GM06990 (cell line): ENCODE data around the gene MEGF6.

Experiments used
- DNase-seq: peaks from one replicate; pipeline ENCODE4 v3.0.0-alpha.2; 2011; ENCODE audit not compliant: insufficient read length; ENCODE audit errors: extremely low read depth
- H3K27me3 ChIP-seq: replicated peaks from 2 replicates; pipeline ENCODE4 v1.6.0; 2011; ENCODE audit warnings: low read length; ENCODE audit not compliant: control insufficient read depth, insufficient read depth
- H3K36me3 ChIP-seq: 2 replicates; pipeline ENCODE4 v1.5.1; 2011; ENCODE audit warnings: low read length; ENCODE audit not compliant: control insufficient read depth, insufficient read depth
- H3K4me3 ChIP-seq: replicated peaks from 2 replicates; pipeline ENCODE4 v1.5.1; 2011; ENCODE audit warnings: low read depth, mild to moderate bottlenecking, control low read depth, low read length
- TF ChIP-seq, protein P1 (sequence below): IDR thresholded peaks from 2 replicates; pipeline ENCODE4 v1.5.1; 2011; ENCODE audit warnings: low read length, control low read depth, mild to moderate bottlenecking, inconsistent platforms; ENCODE audit not compliant: insufficient read depth, poor library complexity, severe bottlenecking

The MEGF6 gene

DNA sequence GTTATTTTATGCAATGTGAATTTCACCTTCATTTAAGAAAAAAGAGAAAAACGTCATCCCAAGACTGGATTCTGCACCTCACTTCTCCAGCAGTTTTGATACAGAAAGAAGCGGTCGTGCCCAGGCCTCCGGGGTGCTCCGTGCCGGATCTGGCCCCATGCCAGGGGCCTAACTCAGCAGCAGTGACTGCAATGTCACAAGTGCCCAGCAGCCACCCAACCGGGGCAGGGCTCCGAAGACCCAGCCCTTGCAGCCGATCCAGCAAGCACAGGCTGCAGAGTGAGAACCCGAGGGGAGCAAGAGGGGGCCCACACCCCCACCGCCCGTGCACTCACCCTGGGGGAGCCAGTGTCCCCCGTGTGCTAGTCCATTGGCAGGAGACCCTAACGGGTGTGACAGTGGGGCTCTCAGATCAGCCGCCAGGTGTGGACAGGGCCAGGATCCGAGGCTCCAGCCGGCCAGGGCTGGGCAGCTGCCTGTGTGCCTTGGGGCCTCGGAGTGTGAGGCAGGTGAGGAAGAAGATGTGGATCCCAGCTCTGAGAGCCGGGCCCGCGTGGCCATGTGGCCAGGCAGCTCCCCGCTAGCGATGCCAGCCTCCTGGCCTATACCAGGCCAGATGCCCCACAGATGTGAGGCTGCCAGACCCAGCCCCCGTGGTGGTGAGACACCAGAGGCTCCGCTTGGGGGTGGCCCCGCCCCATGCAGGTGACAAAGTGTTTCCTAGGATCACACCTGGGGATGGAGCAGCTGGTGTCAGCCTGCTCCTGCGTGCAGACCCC lies 60.6 kb downstream of the MEGF6 start:
- Histone ChIP-seq H3K36me3 (no peaks in the 10 kb centered on the region), H3K27me3 (no peaks in the 10 kb centered on the region; the same call in 1 of the 2 replicates), H3K4me3 (no peak overlapping the region)
- no peak for DNase-seq
- TF ChIP-seq, protein P1, sequence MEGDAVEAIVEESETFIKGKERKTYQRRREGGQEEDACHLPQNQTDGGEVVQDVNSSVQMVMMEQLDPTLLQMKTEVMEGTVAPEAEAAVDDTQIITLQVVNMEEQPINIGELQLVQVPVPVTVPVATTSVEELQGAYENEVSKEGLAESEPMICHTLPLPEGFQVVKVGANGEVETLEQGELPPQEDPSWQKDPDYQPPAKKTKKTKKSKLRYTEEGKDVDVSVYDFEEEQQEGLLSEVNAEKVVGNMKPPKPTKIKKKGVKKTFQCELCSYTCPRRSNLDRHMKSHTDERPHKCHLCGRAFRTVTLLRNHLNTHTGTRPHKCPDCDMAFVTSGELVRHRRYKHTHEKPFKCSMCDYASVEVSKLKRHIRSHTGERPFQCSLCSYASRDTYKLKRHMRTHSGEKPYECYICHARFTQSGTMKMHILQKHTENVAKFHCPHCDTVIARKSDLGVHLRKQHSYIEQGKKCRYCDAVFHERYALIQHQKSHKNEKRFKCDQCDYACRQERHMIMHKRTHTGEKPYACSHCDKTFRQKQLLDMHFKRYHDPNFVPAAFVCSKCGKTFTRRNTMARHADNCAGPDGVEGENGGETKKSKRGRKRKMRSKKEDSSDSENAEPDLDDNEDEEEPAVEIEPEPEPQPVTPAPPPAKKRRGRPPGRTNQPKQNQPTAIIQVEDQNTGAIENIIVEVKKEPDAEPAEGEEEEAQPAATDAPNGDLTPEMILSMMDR: no peak

DNA sequence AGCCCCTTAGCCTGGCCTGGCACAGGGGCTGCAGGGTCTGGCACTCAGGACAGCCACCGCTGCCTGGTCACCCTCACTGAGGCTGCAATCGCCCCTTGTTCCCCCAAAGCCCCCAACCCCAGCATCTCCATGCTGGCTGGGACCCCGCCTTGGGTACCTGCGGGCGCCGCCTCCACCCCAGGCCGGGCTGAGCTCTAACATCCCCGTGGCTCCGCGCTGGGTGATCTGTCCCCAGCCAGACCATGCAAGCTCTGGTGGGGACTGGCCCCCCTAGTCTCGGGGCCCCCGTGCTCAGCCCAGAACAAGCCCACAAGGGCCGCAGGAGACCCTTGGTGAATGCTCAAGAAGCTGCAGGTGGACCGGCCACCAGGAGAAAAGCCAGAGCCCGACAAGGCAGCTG lies 62.4 kb downstream of the MEGF6 start:
- H3K36me3 ChIP-seq: no peaks in the 10 kb centered on the region
- no peaks in the 10 kb centered on the region; the same call in 1 of the 2 replicates for H3K27me3 ChIP-seq
- TF ChIP-seq, protein P1: no peak
- H3K4me3 ChIP-seq: no peak overlapping the region
- DNase-seq: no peak

DNA sequence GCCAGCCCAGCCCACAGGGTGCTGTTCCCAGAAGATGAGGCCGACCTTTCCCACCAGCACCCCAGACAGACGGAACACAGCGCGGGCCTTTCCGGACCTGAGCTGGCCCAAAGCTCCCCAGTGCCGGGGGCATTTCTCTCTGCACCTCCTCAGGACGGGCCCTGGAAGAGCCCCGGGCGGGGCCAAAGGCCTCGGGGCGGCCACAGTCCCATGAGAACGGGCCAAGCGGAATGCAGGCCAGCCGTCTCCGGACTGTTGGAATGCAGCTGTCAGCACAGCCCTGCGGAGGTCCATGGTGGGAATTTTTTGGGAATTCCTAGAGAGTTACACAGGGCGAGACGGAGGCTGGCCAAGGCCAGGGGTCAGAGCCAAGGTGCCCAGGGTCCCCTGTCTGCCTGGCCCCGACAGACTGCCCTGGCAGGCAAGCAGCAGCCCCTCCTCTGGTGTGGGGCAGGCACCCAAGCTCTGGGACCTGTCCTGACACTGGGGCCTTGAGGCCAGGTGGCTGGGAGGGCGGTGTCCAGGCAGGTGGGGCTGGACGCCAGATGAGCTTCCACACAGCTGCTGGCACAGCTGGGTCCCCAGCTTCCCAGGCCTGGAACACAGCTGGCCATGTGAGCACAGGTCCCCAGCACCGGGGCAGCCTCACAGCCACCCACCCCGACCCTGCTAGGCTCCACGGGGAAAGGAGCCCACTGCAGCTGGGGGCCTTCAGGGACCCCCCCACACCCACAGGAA lies 63.0 kb downstream of the MEGF6 start:
- TF ChIP-seq, protein P1: no peak
- no peaks in the 10 kb centered on the region for H3K36me3 ChIP-seq
- no peak for DNase-seq
- no peaks in the 10 kb centered on the region; the same call in 1 of the 2 replicates for H3K27me3 ChIP-seq
- no peak overlapping the region for H3K4me3 ChIP-seq

DNA sequence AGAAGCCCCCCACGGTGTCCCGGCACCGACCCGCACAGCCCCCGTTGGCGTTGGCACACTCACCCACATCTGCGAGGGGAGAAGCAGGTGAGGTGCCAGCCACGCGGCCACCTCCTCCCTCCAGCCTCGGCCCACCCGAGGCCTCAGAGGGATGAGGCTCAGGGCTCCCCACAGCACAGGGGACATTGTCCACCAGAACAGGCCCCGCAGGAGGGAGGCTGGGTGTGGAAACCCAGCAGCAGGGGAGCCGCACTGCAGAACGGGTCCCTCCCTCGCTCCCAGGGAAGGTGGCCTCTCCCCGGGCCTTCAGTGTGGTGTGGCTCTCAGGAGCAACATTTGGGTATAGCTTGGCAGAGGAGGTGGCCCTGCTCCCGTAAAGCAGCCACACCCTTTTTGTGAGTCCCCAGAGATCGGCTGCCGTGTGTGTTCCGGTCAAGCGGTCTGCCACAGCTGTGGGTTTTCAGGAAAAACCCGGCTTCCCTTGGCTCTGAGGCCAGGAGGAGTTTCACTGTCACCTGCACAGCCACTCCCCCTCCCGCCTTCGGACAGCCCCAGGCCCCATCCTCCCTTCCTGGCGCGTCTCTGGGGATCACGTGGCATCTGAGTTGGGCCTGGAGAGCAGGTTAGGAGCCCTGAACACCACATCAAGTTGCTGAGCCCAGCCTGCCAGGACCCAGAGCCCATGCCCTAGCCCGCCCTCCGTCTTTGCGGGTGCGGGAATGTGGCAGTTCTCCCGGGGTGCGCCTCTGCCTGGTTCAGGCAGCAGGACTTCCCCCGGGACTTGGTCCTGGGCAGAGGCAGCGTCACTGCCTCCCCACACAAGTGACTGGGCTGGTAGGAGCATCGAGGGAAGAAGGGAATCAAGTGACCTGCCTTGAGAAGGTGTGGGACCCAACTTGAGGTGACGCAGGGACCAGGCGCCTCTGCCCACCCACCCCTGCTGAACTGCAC lies 64.0 kb downstream of the MEGF6 start:
- H3K36me3 ChIP-seq: no peaks in the 10 kb centered on the region
- no peak overlapping the region for H3K4me3 ChIP-seq
- DNase-seq: no peak
- H3K27me3 ChIP-seq: no peaks in the 10 kb centered on the region; the same call in 1 of the 2 replicates
- TF ChIP-seq, protein P1: no peak

DNA sequence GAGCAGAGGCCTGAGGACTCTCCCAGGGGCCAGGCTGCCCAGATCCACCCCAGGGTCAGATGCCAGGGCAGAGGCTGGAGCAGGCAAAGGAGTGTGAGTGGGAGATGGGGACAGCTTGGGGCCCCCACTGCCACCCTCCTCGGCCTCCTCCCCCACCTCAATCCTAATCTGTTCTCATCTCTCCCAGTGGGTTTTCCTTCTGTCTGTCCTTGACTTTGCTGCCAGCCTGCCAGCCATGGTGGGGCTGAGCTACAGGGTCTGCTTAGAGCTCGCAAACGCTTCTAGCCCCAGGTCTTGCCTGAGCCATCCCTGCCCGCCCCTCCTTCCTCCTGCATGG lies 65.3 kb downstream of the MEGF6 start:
- Histone ChIP-seq H3K27me3 (no peaks in the 10 kb centered on the region; the same call in 1 of the 2 replicates), H3K36me3 (no peaks in the 10 kb centered on the region), H3K4me3 (no peak overlapping the region)
- DNase-seq: no peak
- TF ChIP-seq, protein P1: no peak
